H4 (cell line): ENCODE measurements around the gene RFFL. TPM values are rescaled to one million over a fixed set of nuclear protein-coding genes. Genes with fewer than 3 reads are reported as not detected.
"Not testable (repeated sequence)": the region's sequence is repeated elsewhere in the genome, so short reads cannot be mapped to it uniquely, and the experiment has no call there.

ENCODE experiments used
- DNase-seq: peaks from one replicate; pipeline ENCODE4 v3.0.0-alpha.2; 2015; ENCODE audit warnings: low spot score
- total RNA-seq: library from RNA; depleted of rRNA; stranded (reverse); fragments of >200 nt; shearing (Covaris generic); gene quantifications from 2 replicates; pipeline ENCODE4 v1.2.3, GENCODE V29; 2014

The RFFL gene
- total RNA-seq, 1 experiment from 2014 or later: 20.7 TPM

DNA sequence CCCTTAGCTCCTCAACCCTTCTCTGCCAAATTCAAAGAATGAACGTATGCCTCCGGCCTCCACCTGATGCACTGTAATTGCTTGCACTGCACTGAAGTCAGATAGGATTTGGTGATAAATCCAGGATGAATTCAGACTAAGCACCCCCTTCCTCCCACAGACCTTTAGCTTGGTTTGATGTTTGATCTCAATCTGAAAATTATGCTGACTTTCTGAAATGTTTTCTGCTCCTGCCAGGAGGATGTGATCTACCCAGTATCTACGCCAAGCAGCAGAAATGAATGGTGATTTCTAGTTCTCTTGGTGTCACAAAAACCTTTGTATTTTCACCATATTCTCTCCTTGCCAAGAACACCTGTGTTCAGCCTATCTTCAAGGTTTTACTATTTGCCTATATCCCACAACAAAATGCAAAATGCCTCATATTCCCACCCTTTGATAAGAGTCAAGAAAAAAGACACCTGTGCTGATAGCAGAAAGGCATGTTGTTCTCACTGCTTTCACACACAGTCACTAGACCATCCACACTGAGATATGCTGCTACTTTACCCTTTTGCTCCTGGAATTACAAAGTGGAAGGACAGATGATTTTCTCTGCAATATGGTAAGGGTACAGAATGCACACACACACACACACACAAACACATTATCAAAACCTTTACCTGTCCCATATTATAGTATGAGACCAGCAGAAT lies 14.7 kb downstream of the RFFL start:
- no peak for DNase-seq

DNA sequence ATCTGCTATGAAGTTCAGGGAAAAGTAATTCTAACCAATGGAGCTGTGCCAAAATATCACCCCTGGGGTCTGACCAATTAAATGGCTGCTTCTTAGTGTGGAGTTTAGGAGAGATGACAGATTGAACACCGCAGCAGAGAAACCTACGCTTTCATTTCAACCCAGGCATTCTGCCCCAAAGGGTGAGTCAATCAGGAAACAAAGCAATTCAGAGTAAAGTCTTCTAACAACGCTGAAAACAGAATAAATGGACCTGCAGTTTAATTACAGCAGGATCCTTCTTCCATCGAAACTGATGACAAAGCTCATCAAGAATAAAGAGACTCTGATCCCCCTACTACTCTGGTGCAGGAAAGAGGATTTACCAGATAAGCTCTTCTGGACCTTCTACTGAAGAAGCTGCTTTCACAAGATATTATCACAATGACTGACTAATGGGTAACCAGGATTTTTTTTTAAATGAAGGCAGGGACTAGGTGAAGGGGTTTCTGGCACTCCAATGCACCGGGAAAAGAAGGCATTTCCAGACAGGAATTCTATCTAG lies 16.7 kb downstream of the RFFL start:
- DNase-seq: no peak

DNA sequence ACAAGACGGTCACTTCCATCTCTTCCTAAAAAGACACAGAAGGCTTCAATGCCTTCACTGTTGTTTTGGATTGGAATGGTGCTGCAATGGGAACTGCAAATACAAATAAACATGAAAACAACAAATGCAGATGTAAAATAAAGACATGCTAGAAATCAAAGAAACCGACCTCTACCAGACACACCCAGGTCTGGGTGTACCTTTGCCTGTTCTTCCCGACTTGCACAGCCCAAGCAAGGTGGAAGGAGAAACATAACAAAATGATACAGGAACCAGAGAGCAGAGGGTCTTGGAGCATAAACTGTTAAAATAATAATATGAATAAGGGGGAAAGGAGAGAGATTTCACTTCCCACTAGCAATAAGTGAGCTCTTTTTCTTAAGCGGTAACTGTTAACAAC lies 17.3 kb downstream of the RFFL start:
- no peak for DNase-seq

DNA sequence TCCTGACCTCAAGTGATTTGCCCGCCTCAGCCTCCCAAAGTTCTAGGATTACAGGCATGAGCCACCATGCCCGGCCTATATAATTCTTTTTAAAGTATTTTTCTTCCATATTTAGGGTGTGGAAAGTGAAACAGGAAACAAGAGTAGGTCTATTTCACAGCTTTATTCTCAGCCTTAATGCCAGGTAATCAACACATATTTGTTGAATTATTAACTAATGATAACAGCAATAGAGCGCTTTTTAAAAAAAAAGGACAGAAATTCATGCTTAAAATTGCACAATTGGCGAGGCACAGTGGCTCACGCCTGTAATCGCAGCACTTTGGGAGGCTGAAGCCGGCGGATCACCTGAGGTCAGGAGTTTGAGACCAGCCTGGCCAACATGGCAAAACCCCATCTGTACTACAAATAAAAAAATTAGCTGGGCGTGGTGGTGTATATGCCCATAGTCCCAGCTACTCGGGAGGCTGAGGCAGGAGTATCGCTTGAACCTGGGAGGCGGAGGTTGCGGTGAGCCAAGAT lies 18.0 kb downstream of the RFFL start:
- DNase-seq: not testable (repeated sequence)

DNA sequence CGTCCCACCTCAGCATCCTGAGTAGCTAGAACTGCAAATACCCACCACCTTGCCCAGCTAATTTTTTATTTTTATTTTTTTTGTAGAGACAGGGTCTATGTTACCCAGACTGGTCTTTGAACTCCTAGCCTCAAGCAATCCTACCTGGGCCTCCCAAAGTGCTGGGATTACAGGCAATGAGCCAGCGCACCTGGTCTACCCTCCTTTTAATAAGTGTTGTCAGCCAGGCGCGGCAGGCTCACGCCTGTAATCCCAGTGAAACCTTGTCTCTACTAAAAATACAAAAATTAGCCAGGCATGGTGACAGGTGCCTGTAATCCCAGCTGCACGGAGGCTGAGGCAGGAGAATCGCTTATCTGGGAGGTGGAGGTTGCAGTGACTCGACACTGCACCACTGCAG lies 19.3 kb downstream of the RFFL start:
- no peak for DNase-seq

DNA sequence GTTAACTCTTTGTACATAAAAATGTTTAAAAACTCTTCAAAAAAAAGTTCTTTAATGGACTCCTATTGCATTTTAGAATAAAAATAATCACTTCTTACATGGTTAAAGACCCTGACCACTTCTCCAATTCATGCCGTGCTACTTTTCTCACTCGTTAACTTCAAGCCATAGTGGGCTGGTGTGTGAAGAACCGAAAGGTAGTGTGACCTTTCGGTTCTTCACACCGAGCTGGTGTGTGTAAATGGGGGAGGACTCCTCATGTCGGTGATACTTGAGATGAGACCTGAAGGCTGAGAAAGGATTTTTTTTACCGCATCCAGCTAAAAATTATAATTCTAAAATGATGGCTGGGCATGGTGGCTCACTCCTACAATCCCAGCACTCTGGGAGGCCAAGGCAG lies 22.1 kb downstream of the RFFL start:
- no peak for DNase-seq

DNA sequence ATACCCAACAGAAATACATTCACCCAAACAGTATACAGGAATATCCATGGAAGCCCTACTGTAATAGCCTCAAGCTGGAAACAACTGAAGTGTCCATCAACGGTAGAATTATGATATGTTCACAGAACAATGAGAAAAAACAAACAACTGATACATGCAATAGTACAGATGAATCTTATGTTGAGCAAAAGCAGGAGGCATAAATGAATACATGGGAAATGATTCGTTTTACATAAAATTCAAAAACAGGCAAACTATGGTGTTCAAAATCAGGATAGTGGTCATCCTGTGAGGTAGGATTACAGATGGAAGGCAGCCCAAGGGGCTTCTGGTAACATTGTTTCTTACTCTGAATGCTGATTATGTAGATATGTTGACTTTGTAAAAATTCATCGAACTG lies 25.1 kb downstream of the RFFL start:
- DNase-seq: no peak

DNA sequence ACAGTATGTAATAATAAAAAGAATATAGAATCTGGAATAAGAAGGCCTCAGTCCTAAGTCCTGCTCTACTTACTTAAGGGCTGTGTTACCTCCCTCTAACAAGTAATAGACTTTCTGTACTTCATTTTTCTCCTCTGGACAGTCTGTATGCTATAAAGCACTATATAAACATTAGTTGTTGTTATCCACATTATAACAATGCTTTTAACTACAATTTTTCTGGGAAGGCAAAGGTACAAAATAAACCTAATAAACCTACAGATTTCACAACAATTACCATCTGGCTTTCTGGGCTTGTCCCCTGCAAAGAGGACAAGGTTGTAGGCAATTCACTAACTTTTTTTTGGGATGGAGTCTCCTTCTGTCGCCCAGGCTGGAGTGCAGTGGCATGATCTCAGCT lies 32.7 kb downstream of the RFFL start:
- DNase-seq: no peak

DNA sequence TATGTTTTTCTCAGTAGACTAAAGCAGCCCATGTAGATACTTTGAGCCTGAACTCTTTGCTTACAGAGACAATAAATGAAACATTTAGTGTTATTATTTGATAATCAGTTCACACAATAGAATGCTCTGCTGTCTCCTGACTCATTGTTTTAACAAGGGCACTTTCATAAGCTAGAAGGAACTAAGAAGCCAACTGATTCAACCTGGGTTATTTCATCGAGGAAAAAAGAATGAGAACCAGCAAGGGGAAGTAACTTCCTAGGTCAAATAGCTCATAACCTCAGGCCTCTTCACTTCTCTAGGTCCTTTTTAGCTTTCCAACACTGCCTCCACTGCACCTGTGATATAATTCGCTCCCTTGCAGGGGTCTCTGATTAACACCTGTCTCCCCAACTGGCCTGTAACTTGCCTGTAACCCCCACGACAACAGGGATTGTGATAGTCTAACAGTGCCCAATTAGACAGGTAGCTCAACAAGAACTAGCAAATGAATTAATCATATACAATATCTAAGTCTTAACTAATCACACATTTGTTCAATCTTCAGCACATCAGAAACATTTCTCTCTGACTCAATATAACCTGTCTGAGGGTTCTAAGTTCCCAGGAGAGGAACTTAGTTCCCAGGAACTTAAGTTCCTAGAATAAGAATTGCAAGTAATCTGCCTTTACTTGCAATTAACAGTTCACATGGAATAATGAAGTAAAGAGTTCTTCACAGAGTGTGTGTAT lies 34.8 kb downstream of the RFFL start:
- DNase-seq: no peak

DNA sequence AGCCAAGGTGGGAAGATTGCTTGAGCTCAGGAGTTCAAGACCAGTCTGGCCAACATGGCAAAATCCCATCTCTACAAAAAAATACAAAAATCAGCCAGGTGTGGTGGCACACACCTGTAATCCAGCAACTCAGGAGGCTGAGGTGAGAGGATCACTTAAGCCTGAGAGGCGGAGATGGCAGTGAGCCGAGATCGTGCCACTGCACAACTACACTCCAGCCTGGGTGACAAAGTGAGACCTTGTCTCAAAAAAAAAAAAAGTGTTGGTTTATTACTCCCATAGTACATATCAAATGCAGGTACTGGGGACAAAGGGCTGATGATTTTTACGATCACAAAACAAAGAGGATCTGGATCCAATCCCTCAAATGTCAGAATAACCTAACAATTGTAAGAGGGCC lies 35.4 kb downstream of the RFFL start:
- not testable (repeated sequence) for DNase-seq

DNA sequence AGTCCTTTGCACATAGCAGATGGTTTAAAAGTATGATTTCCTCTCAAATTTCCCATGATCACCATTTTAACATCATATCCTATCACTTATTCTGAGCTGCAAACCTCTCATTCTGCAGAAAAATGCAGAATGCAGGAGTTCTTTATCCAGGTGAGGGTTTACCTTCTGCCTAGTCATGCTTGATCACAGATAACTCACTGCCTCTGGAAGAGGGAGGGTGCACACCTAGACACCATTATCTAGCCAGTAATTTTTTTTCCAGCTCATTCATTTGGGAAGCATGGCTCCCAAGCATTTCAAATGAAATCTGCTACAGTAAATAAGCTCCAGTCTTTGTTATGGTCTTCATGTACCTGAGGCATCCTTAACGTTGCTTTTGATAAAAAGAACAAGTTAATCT lies 38.0 kb downstream of the RFFL start:
- no peak for DNase-seq

DNA sequence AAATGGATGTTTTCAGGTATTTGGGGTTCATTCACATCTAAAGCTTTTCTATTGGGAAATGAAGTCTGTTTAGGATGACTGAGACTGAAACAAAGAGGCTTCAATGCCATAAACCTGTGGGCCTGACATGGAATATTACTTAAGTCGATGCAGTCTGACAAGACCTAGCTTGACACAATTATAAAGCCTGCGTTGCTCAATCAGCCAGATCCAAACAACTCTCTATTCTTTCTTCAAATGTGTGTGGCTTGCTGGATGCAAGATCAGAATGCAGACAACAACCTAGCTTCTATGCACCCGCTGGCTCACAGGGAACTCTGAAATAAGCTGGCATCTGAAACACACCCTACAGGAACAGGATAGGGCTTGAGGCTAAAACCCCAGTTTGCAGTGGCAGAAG lies 40.0 kb downstream of the RFFL start:
- DNase-seq: no peak

DNA sequence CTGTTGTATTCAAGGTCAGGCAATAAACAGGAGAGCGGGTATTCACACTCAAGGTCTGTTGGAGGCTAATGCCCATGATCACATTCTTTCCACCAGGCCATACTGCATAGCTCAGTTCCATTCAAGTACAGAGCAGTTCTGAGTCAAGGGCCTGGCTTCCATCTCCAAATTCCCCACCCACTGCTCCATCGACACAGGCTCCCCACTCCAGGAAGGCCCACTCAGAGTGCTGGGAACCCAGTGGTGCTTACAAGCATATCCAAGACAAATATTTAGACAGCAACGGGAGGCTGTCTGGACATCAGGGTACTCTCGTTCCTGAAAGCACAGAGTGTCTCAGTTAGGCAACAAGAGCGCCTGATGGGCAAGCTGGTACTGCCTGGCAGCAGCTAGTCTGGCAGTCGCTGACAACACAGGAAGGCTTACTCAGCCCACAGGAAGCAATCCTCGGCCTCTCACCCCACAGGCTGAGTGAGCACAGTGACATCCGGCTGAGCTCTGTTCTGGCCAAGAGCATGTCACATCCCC lies 40.9 kb downstream of the RFFL start:
- peak; percentile 43 for DNase-seq

DNA sequence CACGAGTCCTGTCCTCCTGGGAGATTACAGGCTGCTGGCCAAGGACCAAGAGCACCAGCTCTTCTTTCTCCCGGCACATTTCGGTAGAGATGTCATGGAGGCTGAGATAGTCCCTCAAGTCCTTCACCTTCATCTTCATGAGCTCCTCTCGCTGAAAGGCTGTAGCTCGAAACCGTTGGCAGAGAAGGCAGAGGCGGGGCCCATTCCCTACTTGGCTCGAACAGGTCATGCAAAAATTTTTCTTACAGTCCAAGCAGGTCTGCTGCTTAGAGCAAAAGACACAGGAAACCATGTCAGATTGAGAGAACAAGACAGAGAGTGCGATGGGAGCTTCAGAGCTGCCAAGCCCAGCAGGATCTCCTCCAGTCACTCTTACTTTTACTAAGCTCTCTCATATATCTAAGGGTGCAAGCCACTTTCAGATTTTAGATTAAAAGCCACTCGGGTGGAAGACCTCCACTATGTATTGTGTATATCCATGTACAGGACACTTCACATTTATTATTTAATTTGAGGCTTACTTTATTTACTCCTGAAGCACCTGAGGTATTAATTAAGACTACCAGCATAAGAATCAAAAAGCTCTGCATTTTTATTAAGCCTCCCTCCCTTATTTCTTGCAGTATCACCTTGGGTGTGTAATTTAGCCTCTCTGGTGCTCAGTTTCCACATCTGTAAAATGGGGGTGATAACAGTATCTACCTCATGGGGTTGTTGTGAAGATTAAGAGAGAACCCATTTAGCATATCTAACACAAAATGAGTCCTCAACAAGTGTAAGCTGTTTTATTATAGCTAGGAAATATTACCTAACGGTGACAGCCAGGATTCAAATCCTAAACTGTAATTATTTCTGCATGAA lies 41.8 kb downstream of the RFFL start:
- no peak for DNase-seq

DNA sequence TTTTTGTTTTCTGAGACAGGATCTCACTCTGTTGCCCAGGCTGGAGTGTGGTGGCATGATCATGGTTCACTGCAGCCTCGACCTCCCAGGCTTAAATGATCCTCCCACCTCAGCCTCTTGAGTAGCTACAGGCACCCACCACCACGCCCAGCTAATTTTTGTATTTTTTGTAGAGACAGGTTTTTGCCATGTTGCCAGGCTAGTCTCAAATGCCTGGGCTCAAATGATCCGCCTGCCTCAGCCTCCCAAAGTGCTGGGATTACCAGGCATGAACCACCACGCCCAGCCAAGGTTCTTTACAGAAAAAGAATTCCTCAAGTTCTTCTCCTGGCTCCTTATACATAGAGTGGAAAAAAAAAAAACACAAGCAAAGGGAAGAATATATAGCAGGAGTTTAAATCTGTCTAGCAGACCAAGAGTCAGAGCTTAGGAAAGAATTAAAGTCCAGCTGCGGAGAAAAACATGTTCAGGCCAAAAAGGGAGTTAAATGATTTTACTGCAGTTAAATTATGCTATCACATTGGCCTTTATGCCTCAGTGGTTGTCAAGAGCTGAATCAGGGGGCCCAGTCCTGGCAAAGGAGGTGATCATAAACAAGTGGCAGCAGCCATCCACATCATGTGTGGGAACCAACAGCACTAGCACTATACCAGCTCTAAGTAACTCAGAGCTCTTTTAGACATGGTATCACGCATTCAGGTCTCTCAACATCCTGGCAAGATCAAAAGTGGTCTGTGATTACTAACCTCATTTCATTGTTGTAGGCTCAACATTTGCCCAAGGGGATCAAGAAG lies 43.9 kb downstream of the RFFL start:
- DNase-seq: no peak

DNA sequence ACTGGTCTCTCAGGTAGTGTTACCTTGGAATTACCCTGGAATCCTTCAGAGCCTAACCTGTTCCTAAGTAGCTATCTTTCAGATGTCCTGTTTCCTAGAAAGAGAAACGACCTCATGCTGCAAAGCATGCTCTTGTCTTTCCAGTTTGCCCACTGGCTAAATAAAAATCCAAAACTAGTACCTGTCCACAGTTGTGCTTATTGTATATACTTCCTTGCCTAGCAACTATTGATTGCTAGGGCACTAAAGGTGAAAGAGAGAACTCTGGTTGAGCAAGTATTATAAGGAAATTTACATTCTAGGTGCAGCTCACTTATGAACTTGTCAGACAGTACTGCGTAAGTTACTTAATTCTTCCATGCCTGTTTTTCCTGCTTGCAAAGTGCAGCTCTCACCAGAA lies 44.7 kb downstream of the RFFL start:
- DNase-seq: no peak

DNA sequence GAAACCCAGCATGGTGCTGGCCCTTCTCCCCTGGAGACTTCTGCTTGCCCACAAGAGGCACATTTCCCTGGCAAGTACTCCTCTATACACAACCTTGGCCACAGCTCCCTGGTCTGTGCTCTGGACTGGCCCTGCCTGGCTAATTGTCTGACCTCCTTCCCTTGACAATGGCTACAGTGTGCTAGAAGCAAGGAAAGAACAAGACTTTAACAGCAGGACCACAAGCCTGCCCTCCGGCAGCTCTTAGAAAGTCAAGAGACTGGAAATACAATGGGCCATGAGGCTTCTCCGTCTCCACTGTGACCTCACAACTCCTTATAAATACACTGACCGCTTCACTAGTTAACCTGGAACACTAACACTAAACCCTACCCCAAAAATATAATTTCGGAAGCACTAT lies 46.5 kb downstream of the RFFL start:
- DNase-seq: no peak

DNA sequence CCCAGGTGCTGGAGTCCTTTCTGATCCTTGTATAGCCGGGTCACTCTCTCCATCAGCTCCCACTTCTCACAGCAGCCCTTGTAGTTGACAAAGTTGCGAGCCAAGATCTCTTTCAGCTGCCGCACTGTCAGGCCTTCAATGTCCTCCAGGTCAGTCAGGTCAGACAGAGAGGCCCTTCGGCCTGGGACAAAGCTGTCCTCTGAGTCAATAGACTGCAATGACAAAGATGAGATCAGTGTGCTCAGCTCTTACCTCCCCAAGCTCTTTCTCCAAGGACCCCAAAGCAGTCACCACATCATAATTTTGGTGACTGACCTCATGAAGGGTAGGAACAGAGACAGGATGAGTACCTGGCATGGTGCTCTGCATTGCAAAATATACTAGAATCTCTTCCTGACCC lies 47.1 kb downstream of the RFFL start:
- DNase-seq: no peak

DNA sequence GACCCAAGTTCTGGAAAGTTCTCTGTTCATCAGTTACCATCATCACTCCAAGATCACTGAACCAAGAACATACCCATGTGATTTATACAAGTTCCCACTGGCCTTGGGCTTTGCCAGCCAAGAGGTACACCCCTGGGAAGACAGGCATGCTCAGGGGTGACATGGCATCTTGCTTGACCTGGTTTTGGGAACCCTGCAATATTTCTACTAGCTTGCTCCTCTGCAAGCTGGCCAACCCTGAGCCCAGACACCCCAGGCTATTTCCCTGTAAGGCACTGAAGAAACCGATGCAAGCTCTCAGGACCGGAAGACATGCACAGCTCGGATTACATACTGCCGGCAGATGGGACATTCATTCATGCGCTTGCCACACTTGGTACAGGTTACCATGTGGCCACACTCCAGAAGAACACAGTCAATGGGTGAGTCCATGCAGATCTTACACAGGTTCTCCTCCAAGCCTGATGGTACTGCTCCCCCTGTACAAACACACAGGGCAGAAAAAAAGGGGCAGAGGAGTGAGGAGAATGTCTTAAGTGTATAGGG lies 51.8 kb downstream of the RFFL start:
- no peak for DNase-seq

DNA sequence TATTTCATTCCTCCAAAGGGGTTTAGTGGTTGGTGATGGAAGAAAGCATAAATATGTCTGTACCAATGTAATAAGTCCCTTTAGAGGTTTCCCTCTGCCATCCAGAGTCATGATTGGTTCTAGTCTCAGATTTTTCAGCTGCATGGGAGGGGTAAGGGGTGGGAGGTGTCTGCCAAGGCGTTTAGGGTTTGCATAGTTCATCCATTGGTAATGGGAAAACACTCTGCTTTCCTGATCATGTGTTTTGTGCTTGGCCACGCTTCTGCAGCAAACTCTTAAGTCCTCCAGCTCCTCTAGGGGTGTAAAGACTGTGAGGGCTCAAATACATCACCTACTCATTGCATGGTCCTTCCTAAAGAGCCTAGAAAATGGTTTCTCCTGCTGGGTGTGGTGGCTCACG lies 53.4 kb downstream of the RFFL start:
- no peak for DNase-seq

DNA sequence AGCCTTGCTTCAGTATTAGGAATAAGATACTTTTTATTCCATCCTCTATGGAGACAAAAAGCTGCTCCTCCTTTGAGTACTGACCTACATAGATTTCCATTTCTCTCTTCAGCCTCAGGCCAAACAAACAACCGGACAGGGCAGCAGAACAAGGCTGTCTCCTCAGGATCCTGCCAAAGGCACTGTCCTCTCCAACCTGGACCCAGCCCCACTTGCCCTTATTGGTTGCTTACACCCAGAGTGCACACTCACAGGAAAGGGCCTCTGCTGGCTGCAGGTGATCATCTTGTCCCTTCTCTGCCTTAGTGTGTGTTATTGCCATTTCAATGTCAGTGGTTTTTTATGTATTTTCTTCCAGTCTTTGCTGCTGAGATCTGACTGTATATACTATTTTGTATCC lies 56.5 kb downstream of the RFFL start:
- no peak for DNase-seq
